ENCODE data around the gene BRSK1. TPM values are rescaled to one million over a fixed set of nuclear protein-coding genes. Genes with fewer than 3 reads are reported as not detected.

BRSK1 gene
- total and polyA plus RNA-seq, 2 of the 8 experiments (the other 6 are each of a cell fraction or from before 2014, with no cell fraction given): 27.6 to 32.7 TPM

DNA sequence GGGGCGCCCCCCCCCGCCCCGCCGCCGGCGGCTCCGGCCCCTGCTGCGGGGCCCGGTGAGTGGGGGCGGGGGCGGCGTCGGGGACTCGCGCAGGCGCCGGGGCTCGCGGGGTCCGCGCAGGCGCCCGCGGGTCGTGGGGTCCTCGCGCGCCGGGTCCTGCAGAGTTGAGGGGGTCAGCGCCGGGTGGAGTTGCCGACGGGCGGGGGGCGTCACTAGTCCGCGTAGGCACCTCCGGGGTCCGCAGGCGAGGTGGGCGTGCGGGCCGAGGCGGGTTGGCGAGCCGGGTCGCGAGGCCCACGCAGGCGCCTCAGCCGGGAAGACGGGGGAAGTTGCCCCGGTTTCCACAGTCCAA is 25.3 kb upstream of the BRSK1 start:
- H2AK5ac ChIP-seq (ENCODE audit: low read depth, low read length): no peak overlapping the region
- H4K8ac ChIP-seq (ENCODE audit: extremely low read depth, insufficient read depth, low read length): peak overlapping the region; percentile 58; the same call in 1 of the 2 replicates
- no peak overlapping the region for H3K4ac ChIP-seq (replicated peaks; ENCODE audit: insufficient read length, low read depth, low read length)
- H2BK12ac ChIP-seq (ENCODE audit: low read depth, low read length): no peak overlapping the region
- ChIA-PET CTCF (ENCODE audit: partially characterized antibody) (no interaction called here), POLR2A (ENCODE audit: partially characterized antibody) (interaction anchor here (0.8 to 4.4 kb wide), 8 partner anchors 10 to 149 kb away, joined by 3 to 28 read pairs (median 4); partner anchors contain the start of genes BRSK1, HSPBP1 and UBE2S)
- no peak for DNase-seq (ENCODE audit: low read depth in 1 of 2, low spot score in 2 of 2)
- H3K9me3 ChIP-seq (ENCODE audit: insufficient read depth in 2 of 2, low read depth in 1 of 2, low read length in 1 of 2): no peaks in the 10 kb centered on the region; a peak in 1 of 4 replicates
- FAIRE-seq: no peak
- H3K27me3 ChIP-seq (replicated peaks in 1 of 4; ENCODE audit: control insufficient read depth in 3 of 4, extremely low read depth in 1 of 4, insufficient read depth in 3 of 4, low read length in 3 of 4): no peaks in the 10 kb centered on the region
- peak overlapping the region; percentile 67; the same call in 1 of the 2 replicates for H2AFZ ChIP-seq (ENCODE audit: low read length)
- peak overlapping the region; percentile 78 for H4K5ac ChIP-seq (ENCODE audit: insufficient read length, low read depth, low read length)
- H3K14ac ChIP-seq (ENCODE audit: insufficient read length): no peak overlapping the region
- peaks cover 19% of the 10 kb centered on the region for H3K79me1 ChIP-seq (ENCODE audit: low read depth, low read length)
- no peak overlapping the region for H2BK15ac ChIP-seq (ENCODE audit: low read length)
- H2BK5ac ChIP-seq (ENCODE audit: low read depth, low read length): peak overlapping the region; percentile 60; the same call in 1 of the 2 replicates
- peak overlapping the region; percentile 78 for H3K18ac ChIP-seq (ENCODE audit: extremely low read depth, low read length)
- H4K91ac ChIP-seq (replicated peaks; ENCODE audit: insufficient read length, low read length): peak overlapping the region; percentile 84
- peak overlapping the region; percentile 54; the same call in 1 of the 2 replicates for H3K27ac ChIP-seq (ENCODE audit: low read depth, low read length)
- TF ChIP-seq KDM4A (IDR thresholded peaks at IDR 0.05; ENCODE audit: low read depth, low read length, severe bottlenecking): peak; percentile 56
- no peak for TF ChIP-seq NANOG (IDR thresholded peaks at IDR 0.05; ENCODE audit: insufficient read depth, low read depth, low read length, poor library complexity, severe bottlenecking)
- no peak; the same call in 1 of the 2 replicates for TF ChIP-seq PHF8 (conservative IDR thresholded peaks at IDR 0.05; ENCODE audit: low read depth, low read length)
- H3K23me2 ChIP-seq (ENCODE audit: low read depth, low read length): peaks cover 13% of the 10 kb centered on the region; the same call in 1 of the 2 replicates
- 5% methylated on average over 16 of the region's 53 CpGs; no CpG with 5 or more reads in 1 of the 2 experiments for WGBS, 2 experiments (ENCODE audit: extremely low coverage in 1 of 2, insufficient coverage in 1 of 2, insufficient read length in 1 of 2, insufficient replicate concordance in 2 of 2, low coverage in 1 of 2, low lambda C conversion rate in 2 of 2, missing lambda C conversion rate in 1 of 2)
- no peaks in the 10 kb centered on the region for H3K36me3 ChIP-seq (ENCODE audit: control insufficient read depth in 2 of 4, insufficient read depth in 4 of 4, low read length in 3 of 4)
- H3K4me3 ChIP-seq (ENCODE audit: extremely low read depth in 1 of 4, insufficient read depth in 2 of 4, low read depth in 3 of 4, low read length in 4 of 4): peak overlapping the region; percentile 79 to 89 (median 82)
- H3K4me1 ChIP-seq (replicated peaks in 1 of 4; ENCODE audit: control insufficient read depth in 3 of 4, insufficient read depth in 4 of 4, low read length in 3 of 4): peaks cover 4 to 23% (median 16%) of the 10 kb centered on the region in 4 experiments; a peak in 6 of 7 replicates
- H3K56ac ChIP-seq (replicated peaks; ENCODE audit: insufficient read length, low read depth, low read length): peak overlapping the region; percentile 80
- peaks cover 9 to 51% of the 10 kb centered on the region in 2 experiments for H3K79me2 ChIP-seq (ENCODE audit: control insufficient read depth in 1 of 2, insufficient read depth in 2 of 2, low read length in 2 of 2)
- H3K4me2 ChIP-seq (ENCODE audit: insufficient read depth in 1 of 2, low read depth in 2 of 2, low read length in 2 of 2): peak overlapping the region; percentile 78 to 84
- no peak overlapping the region for H2BK120ac ChIP-seq (replicated peaks; ENCODE audit: low read depth, low read length)
- no peak overlapping the region for H3K23ac ChIP-seq (ENCODE audit: insufficient read length)
- H3K9ac ChIP-seq (replicated peaks in 1 of 4; ENCODE audit: extremely low read depth in 1 of 4, low read depth in 3 of 4, low read length in 3 of 4): peak overlapping the region; percentile 46 to 89 (median 72); a peak in 5 of 7 replicates
- no peak overlapping the region for H2BK20ac ChIP-seq (ENCODE audit: low read length)
- peaks cover 29 to 31% of the 10 kb centered on the region in 2 experiments for H4K20me1 ChIP-seq (replicated peaks in 1 of 2; ENCODE audit: control insufficient read depth in 1 of 2, insufficient read depth in 2 of 2, low read length in 2 of 2)
